GM21526 (cell line): Measurements from ENCODE around the gene SLC27A4.

ENCODE experiments used
- ATAC-seq: cut with Tn5 transposase; IDR thresholded peaks from one replicate; pipeline ENCODE4 v1.9.1; 2021; ENCODE audit warnings: moderate library complexity; ENCODE audit not compliant: unreplicated experiment, low FRiP score

The SLC27A4 gene

GRCh38 chr9:128390150-128390812, 50.0 kb downstream of the SLC27A4 start:
- no peak for ATAC-seq

DNA sequence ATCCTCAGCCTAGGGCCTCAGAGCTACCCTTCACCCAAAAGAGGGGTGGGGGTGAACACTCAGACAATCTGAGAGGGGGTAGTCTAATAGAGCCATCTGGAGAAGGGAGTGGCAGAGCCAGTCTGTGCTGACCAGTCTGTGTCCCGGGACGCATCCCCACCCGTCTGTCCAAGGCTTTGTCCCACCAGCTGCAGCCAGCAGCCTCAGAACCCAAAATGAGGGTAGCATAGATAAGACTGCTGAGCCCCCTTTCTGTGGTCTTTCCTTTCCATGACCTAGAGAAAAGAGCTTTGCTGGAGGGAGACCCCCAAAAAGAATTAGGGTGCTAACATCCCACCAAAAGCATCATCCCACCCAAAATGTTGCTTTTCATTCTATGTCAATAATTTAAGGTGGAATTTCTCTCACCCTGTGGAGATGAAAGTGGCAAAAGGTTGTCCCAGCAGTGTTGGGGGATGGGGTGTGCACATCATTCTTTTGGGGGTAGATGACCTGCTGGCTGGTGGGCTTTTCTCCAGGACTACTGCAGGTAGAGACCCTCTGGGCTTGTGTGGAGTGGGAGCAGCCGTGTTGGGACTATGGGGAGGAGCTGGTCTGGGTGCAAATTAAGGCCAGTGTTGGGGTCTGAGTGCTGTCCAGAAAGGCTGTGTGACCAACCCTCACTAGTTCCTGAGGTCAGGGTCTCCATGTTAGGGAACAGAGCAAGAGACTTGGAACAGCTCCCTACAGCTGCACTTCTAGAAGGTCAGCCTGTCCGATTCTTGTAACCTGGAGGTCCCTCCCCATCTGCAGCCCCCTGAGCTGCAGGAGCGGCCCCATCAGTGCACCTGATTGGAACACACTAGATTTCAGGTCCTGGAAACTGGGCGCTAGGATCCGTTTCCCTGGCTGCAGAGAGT, 50.7 kb downstream of the SLC27A4 start:
- ATAC-seq: no peak

DNA sequence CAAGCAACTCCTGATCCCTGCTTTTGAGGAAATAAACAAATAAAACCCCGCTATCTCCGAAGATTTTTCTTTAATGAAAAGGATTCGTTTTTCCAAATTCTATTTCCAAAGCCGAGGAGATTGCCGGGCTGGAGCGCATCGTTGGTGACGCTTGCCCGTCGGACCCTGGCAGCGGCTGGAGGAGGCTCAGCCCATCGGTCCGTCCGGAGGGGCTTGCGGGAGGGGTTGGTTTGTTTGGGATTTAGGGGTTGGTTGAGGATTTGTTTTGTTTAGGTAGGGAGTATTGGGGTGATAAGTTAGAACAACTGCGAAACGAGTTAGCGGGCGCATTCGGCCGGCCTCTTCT, 51.6 kb downstream of the SLC27A4 start:
- ATAC-seq: no peak

- no peak for ATAC-seq
Measured at GRCh38 chr9:128392302-128393144, 52.2 kb downstream of the SLC27A4 start.

- no peak for ATAC-seq
Measured at GRCh38 chr9:128393145-128393775, 52.9 kb downstream of the SLC27A4 start.

DNA sequence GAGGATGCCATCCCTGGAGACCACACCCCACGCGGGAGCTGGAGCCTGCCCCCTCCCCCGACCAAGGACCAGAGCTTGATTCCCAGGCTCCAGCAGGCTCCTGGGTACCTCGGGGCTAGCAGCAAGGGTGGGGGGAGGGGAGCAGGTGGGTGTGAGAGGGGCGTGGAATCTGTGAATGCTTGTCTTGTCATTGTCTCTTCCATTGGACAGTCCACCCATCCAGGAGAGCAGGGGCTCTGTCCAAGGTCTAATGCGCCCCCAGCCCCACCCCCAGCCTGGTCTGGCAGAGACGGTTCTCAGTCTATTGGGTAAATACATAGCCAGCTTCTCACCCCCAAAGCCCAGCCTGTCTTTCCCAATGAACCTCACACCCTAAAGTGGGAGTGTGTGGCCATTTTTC, 53.6 kb downstream of the SLC27A4 start:
- no peak for ATAC-seq

- ATAC-seq: no peak
Measured at GRCh38 chr9:128394379-128395168, 54.2 kb downstream of the SLC27A4 start.

GRCh38 chr9:128396970-128397613, 56.8 kb downstream of the SLC27A4 start:
- ATAC-seq: no peak

DNA sequence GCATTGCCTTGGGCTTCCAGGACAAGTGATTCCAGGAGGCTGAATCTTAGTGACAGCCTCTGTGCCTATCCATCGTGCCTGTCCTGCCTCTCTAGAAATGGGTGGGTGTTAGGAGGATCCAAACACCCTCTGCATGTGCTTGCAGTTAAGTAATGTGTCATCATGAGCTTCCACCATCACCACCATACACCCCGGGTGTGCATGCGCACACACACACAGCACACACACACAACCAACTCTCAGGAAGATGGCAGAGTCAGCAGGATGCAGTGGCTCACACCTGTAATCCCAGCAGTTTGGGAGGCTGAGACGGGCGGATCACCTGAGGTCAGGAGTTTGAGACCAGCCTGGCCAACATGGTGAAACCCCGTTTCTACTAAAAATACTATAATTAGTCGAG, 57.5 kb downstream of the SLC27A4 start:
- no peak for ATAC-seq

GRCh38 chr9:128399861-128400260, 59.5 kb downstream of the SLC27A4 start:
- ATAC-seq: no peak

DNA sequence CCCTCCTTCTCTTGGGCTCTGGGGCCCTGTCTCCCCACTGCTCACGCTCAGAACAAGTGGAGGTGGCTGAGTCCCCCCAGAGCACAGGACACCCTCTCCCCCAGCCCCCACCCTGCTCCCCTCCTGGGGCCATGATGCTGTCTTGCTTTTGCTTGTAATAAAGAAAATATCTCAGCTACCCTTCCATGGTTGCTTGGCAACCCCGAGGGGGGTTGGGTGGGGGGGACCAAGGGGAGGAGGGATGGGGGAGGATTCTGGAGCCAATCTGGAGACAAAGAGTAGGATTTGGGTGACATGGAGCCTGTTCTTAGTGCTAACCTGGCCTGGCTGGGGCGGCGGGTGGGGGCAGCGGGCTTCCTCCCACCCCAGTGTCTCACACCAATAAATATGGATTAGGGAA, 64.2 kb downstream of the SLC27A4 start:
- no peak for ATAC-seq

DNA sequence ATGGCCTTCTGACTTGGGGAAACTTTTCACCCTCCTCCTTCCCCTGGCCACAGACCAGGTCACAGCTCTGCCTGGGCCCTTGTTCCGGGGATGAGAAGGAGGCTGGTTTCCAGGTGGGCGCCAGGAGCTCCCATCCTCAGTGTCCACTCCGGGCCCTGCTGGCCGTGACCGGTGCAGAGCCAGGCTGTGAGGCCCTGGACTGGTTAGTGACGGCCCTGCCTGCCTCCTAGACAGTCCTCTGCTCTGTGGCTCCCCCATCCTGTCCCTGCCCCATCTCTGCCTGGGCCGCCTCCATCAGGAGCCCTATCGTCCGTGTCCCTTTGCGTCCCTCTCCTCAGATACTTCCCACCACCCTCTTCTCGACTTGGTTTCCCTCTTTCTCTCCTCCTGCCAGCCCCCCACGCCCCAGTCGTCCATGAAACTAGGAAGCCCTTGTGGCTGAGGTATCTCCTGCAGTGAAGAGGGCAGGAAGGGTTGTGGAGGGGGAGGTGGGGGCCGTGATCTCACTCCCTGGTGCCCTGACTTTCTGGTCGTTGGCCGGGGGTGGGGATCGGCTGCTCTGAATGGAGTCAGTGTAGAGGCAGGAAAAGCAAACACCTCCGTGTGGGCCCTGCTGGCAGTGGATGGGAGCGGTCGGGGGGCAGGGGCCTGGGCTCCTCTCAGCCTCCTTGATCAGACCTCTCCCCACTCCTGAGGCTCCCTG, 64.9 kb downstream of the SLC27A4 start:
- ATAC-seq: no peak

GRCh38 chr9:128405780-128406171, 65.4 kb downstream of the SLC27A4 start:
- ATAC-seq: no peak

DNA sequence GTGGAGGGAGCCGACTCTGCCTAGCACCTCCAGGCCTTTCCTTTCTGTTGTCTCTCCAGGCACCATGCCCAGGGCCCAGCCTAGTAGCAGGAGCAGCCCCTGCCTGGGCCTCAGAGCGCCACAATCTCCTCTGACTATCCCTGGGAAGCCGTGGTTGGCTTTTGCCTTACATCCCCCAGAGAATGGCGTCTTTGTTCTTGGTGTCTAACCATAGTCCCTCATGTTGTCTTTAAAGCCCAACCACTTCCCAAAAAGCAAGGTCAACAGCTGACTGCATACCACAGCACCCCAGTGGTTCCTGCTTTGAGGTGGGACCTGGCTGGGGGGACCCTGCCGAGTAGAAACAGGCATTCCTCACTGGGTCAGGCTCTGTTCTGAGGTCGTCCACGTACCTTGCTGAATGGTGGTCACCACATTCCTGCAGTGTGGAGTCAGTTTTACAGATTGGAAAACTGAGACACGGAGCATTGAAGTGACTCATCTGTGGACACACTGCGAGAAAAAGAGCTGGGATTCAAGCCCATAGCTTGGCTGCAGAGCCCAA, 66.6 kb downstream of the SLC27A4 start:
- no peak for ATAC-seq

DNA sequence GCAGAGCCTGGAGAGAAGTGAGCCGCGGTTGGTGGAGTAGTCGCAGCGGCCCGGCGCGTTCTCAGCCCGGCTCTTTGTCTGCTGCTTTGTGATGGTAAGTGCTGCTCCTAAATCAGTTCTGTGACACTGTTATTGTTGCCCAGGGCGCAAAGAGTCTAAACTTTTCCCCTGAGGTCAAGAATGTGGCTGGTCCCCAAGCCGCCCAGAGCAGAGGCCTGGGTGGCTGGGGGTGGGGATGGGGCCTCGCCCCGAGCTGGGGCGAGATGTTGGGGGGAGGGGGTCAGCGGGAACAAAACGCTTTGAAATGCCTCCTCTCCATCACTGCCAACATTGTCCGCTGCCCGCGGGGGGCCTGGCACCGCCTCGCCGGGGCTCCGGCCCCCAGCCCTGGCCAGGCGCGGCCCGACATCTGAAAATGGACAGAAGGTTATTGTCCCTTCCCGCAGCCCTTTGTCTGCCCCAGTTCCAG, 68.7 kb downstream of the SLC27A4 start:
- no peak for ATAC-seq

- no peak for ATAC-seq
Measured at GRCh38 chr9:128409450-128409849, 69.1 kb downstream of the SLC27A4 start.

- ATAC-seq: no peak
Measured at GRCh38 chr9:128409978-128410377, 69.7 kb downstream of the SLC27A4 start.
